ENCODE data around the gene POM121L2.
A peak's percentile ranks its signal among the peaks of the same experiment; 100 is the strongest.

The POM121L2 gene

GRCh38 chr6:27312146-27312949, at the start of gene POM121L2:
TSS of gene POM121L2 (minus strand) at chr6:27312273. CDS start at chr6:27312170, 103 bp downstream.
- peak; percentile 2 for DNase-seq (ENCODE audit: low read depth)

- no peak for DNase-seq (ENCODE audit: low read depth)
Measured at GRCh38 chr6:27359231-27359630, 47.2 kb upstream of the POM121L2 start.

- DNase-seq (ENCODE audit: low read depth), result no peak
Measured at GRCh38 chr6:27358786-27359185, 46.7 kb upstream of the POM121L2 start.

GRCh38 chr6:27352850-27353249, 40.8 kb upstream of the POM121L2 start:
- no peak for DNase-seq (ENCODE audit: low read depth)

- no peak for DNase-seq (ENCODE audit: low read depth)
Measured at GRCh38 chr6:27334141-27334540, 22.1 kb upstream of the POM121L2 start.

- DNase-seq (ENCODE audit: low read depth), result no peak
Measured at GRCh38 chr6:27333642-27334040, 21.6 kb upstream of the POM121L2 start.

GRCh38 chr6:27332692-27333641, 20.9 kb upstream of the POM121L2 start:
- no peak for DNase-seq (ENCODE audit: low read depth)

GRCh38 chr6:27327023-27327738, 15.1 kb upstream of the POM121L2 start:
- no peak for DNase-seq (ENCODE audit: low read depth)

GRCh38 chr6:27321901-27322300, 9.8 kb upstream of the POM121L2 start:
- DNase-seq (ENCODE audit: low read depth), result no peak

GRCh38 chr6:27321370-27321769, 9.3 kb upstream of the POM121L2 start:
- DNase-seq (ENCODE audit: low read depth), result no peak

GRCh38 chr6:27318973-27319372, 6.9 kb upstream of the POM121L2 start:
- no peak for DNase-seq (ENCODE audit: low read depth)

GRCh38 chr6:27314046-27314445, 2.0 kb upstream of the POM121L2 start:
- no peak for DNase-seq (ENCODE audit: low read depth)

- DNase-seq (ENCODE audit: low read depth), result no peak
Measured at GRCh38 chr6:27312950-27313271, 838 bp upstream of the POM121L2 start.

GRCh38 chr6:27311806-27312145, 297 bp downstream of the POM121L2 start:
- no peak for DNase-seq (ENCODE audit: low read depth)

- DNase-seq (ENCODE audit: low read depth), result no peak
Measured at GRCh38 chr6:27303613-27304272, 8.3 kb downstream of the POM121L2 start.

GRCh38 chr6:27297857-27298730, 14.0 kb downstream of the POM121L2 start:
- no peak for DNase-seq (ENCODE audit: low read depth)

- no peak for DNase-seq (ENCODE audit: low read depth)
Measured at GRCh38 chr6:27297484-27297856, 14.6 kb downstream of the POM121L2 start.

- no peak for DNase-seq (ENCODE audit: low read depth)
Measured at GRCh38 chr6:27296106-27296783, 15.8 kb downstream of the POM121L2 start.

- DNase-seq (ENCODE audit: low read depth), result no peak
Measured at GRCh38 chr6:27295301-27296079, 16.6 kb downstream of the POM121L2 start.

- no peak for DNase-seq (ENCODE audit: low read depth)
Measured at GRCh38 chr6:27294409-27294808, 17.7 kb downstream of the POM121L2 start.
